Gastrocnemius medialis (tissue), 4 donors: ENCODE measurements around the gene CYTH4.

Source experiments
- POLR2A ChIP-seq, 2 donors: fragments of 450-650 bp; IDR thresholded peaks; one replicate each; pipeline ENCODE4 v1.6.1; 2017; ENCODE audit warnings: antibody characterized with exemption in 2 of 2, mild to moderate bottlenecking in 2 of 2, moderate library complexity in 2 of 2
- TF ChIP-seq, protein P1 (sequence below), 5 experiments: fragments of 450-650 bp in 3 of 5; fragments of 200-600 bp in 2 of 5; sonication (generic) in 2 of 5; IDR thresholded peaks in 4 of 5; conservative IDR thresholded peaks in 1 of 5; 1 replicate in 4 of 5; 2 replicates in 1 of 5; pipeline ENCODE4 v1.5.1; 2016 to 2019; ENCODE audit warnings: antibody characterized with exemption in 5 of 5, mild to moderate bottlenecking in 3 of 5, moderate library complexity in 3 of 5

DNA sequence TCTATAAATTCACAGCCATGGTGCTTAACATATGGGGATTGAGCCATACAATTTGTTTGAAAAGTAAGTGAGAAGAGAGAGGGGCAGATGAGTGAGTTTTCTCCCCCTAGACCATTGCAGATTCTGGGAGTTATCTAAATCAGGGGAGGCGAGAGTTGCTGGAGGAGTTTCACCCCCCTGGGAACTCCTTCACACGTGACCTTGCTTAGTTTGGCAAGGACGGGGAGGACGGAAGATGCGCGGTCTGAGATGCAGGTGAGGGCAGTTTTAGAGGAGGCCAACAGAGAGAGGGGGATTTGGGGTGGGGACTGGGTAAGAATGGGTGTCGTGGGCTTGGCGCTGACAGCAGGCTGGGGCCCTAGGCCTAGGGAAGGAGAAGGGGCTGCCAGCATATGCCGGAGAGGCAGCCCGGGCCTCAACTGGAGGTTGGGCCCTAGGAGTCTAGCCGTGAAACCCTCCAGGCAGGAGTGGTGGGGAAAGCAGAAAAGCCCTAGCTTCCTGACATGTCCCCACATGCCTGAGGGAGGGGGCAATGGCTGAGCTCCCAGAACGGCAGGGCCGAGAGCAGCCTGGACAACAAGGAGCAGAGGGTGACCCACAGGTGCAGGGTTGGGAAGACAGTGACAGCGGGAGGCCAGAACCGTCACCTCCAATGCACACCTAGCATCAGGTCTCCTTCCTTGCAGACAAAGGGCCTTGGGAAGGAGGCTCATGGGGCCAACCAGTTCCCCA, 81.1 kb downstream of the CYTH4 start:
- TF ChIP-seq, protein P1, sequence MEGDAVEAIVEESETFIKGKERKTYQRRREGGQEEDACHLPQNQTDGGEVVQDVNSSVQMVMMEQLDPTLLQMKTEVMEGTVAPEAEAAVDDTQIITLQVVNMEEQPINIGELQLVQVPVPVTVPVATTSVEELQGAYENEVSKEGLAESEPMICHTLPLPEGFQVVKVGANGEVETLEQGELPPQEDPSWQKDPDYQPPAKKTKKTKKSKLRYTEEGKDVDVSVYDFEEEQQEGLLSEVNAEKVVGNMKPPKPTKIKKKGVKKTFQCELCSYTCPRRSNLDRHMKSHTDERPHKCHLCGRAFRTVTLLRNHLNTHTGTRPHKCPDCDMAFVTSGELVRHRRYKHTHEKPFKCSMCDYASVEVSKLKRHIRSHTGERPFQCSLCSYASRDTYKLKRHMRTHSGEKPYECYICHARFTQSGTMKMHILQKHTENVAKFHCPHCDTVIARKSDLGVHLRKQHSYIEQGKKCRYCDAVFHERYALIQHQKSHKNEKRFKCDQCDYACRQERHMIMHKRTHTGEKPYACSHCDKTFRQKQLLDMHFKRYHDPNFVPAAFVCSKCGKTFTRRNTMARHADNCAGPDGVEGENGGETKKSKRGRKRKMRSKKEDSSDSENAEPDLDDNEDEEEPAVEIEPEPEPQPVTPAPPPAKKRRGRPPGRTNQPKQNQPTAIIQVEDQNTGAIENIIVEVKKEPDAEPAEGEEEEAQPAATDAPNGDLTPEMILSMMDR (IDR thresholded peaks at IDR 0.05 in 4 of 5, conservative IDR thresholded peaks at IDR 0.05 in 1 of 5) = no peak
- TF ChIP-seq POLR2A (IDR thresholded peaks at IDR 0.05) = no peak
